ENCODE data around the gene FLNB.

Gene FLNB

DNA sequence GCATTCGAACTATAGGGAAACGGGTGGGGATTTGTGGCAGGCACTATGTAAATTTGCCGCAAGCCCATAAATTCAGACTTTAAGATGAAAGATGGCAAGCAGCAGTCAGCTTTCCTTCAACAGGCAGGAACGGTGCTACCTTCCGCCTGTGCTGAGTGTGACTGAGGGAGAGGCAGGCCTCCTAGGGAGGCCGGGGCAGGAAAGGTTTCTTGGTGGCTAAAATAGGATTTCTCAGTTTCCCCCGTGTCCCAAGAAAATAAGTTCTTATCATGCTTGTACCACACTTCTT lies 12.5 kb downstream of the FLNB start:
- no peaks in the 10 kb centered on the region for H3K9me2 ChIP-seq (replicated peaks; ENCODE audit: insufficient read depth, low read length)
- no peak overlapping the region for H3K4me3 ChIP-seq (ENCODE audit: low read length)
- no peak overlapping the region for H3K4me2 ChIP-seq (ENCODE audit: low read depth, low read length)
- no peaks in the 10 kb centered on the region for H3F3A ChIP-seq (ENCODE audit: insufficient read depth, low read length)
- no peak overlapping the region for H2AFZ ChIP-seq (ENCODE audit: low read length)
- H3K9ac ChIP-seq (ENCODE audit: low read length): no peak overlapping the region
- no peak overlapping the region for H3K27ac ChIP-seq (ENCODE audit: low read length)
- DNase-seq: no peak
- no peaks in the 10 kb centered on the region for H3K9me3 ChIP-seq (replicated peaks; ENCODE audit: insufficient read depth, low read length)
- H3K79me2 ChIP-seq (ENCODE audit: low read length): no peaks in the 10 kb centered on the region
- TF ChIP-seq EZH2 (optimal IDR thresholded peaks at IDR 0.05; ENCODE audit: low read depth, low read length): no peak
- TF ChIP-seq EZH2phosphoT487 (IDR thresholded peaks at IDR 0.05; ENCODE audit: low read length): no peak
- TF ChIP-seq, protein P1, sequence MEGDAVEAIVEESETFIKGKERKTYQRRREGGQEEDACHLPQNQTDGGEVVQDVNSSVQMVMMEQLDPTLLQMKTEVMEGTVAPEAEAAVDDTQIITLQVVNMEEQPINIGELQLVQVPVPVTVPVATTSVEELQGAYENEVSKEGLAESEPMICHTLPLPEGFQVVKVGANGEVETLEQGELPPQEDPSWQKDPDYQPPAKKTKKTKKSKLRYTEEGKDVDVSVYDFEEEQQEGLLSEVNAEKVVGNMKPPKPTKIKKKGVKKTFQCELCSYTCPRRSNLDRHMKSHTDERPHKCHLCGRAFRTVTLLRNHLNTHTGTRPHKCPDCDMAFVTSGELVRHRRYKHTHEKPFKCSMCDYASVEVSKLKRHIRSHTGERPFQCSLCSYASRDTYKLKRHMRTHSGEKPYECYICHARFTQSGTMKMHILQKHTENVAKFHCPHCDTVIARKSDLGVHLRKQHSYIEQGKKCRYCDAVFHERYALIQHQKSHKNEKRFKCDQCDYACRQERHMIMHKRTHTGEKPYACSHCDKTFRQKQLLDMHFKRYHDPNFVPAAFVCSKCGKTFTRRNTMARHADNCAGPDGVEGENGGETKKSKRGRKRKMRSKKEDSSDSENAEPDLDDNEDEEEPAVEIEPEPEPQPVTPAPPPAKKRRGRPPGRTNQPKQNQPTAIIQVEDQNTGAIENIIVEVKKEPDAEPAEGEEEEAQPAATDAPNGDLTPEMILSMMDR (IDR thresholded peaks at IDR 0.05; ENCODE audit: low read length): no peak
- no peaks in the 10 kb centered on the region for H4K20me1 ChIP-seq (ENCODE audit: insufficient read depth, low read length)
- H3K36me3 ChIP-seq (replicated peaks; ENCODE audit: insufficient read depth, low read length): no peaks in the 10 kb centered on the region
- no peaks in the 10 kb centered on the region for H3K4me1 ChIP-seq (ENCODE audit: low read length)
- H3K27me3 ChIP-seq (replicated peaks; ENCODE audit: insufficient read depth, low read length): no peaks in the 10 kb centered on the region

- Histone ChIP-seq H4K20me1 (ENCODE audit: insufficient read depth, low read length) (no peaks in the 10 kb centered on the region), H3K79me2 (ENCODE audit: low read length) (no peaks in the 10 kb centered on the region), H3K4me2 (ENCODE audit: low read depth, low read length) (no peak overlapping the region), H3F3A (ENCODE audit: insufficient read depth, low read length) (no peaks in the 10 kb centered on the region), H3K27me3 (replicated peaks; ENCODE audit: insufficient read depth, low read length) (no peaks in the 10 kb centered on the region), H3K27ac (ENCODE audit: low read length) (no peak overlapping the region), H3K9ac (ENCODE audit: low read length) (no peak overlapping the region), H3K9me2 (replicated peaks; ENCODE audit: insufficient read depth, low read length) (no peaks in the 10 kb centered on the region), H3K9me3 (replicated peaks; ENCODE audit: insufficient read depth, low read length) (no peaks in the 10 kb centered on the region), H2AFZ (ENCODE audit: low read length) (no peak overlapping the region), H3K36me3 (replicated peaks; ENCODE audit: insufficient read depth, low read length) (no peaks in the 10 kb centered on the region), H3K4me3 (ENCODE audit: low read length) (no peak overlapping the region), H3K4me1 (ENCODE audit: low read length) (no peaks in the 10 kb centered on the region)
- no peak for DNase-seq
- TF ChIP-seq, protein P1 (IDR thresholded peaks at IDR 0.05; ENCODE audit: low read length): no peak
These were observed 13.1 kb downstream of the FLNB start for GRCh38 chr3:58021072-58021959.

GRCh38 chr3:58021962-58022361 lies 13.7 kb downstream of the FLNB start:
- 0 out of 2 replicates have a peak, but pooled peaks cover 4% of the 10 kb centered on the region for H3K27me3 ChIP-seq (replicated peaks; ENCODE audit: insufficient read depth, low read length)
- H3K4me3 ChIP-seq (ENCODE audit: low read length): no peak overlapping the region
- no peaks in the 10 kb centered on the region for H3K9me2 ChIP-seq (replicated peaks; ENCODE audit: insufficient read depth, low read length)
- no peak overlapping the region for H3K9ac ChIP-seq (ENCODE audit: low read length)
- no peak overlapping the region for H3K4me2 ChIP-seq (ENCODE audit: low read depth, low read length)
- no peaks in the 10 kb centered on the region for H3K4me1 ChIP-seq (ENCODE audit: low read length)
- no peak overlapping the region for H2AFZ ChIP-seq (ENCODE audit: low read length)
- no peaks in the 10 kb centered on the region for H3F3A ChIP-seq (ENCODE audit: insufficient read depth, low read length)
- H3K36me3 ChIP-seq (replicated peaks; ENCODE audit: insufficient read depth, low read length): no peaks in the 10 kb centered on the region
- TF ChIP-seq, protein P1 (IDR thresholded peaks at IDR 0.05; ENCODE audit: low read length): no peak
- no peak for TF ChIP-seq EZH2phosphoT487 (IDR thresholded peaks at IDR 0.05; ENCODE audit: low read length)
- TF ChIP-seq EZH2 (optimal IDR thresholded peaks at IDR 0.05; ENCODE audit: low read depth, low read length): no peak
- H3K9me3 ChIP-seq (replicated peaks; ENCODE audit: insufficient read depth, low read length): no peaks in the 10 kb centered on the region
- no peak overlapping the region for H3K27ac ChIP-seq (ENCODE audit: low read length)
- H4K20me1 ChIP-seq (ENCODE audit: insufficient read depth, low read length): no peaks in the 10 kb centered on the region
- H3K79me2 ChIP-seq (ENCODE audit: low read length): no peaks in the 10 kb centered on the region
- DNase-seq: no peak
